Tibial nerve (tissue), 4 donors: ENCODE data around the gene SMS.

ENCODE experiments used
- EP300 ChIP-seq, 2 donors: sonication (generic); formaldehyde crosslinking; IDR thresholded peaks; one replicate each; pipeline ENCODE4 v1.6.1; 2017; ENCODE audit warnings: antibody characterized with exemption in 2 of 2, mild to moderate bottlenecking in 1 of 2
- POLR2A ChIP-seq, 2 donors: fragments of 450-650 bp; IDR thresholded peaks; one replicate each; pipeline ENCODE4 v1.6.1; 2017; ENCODE audit warnings: antibody characterized with exemption in 2 of 2, mild to moderate bottlenecking in 2 of 2, moderate library complexity in 2 of 2
- TF ChIP-seq, protein P1 (sequence below), 5 experiments: fragments of 200-600 bp in 3 of 5; fragments of 450-650 bp in 2 of 5; sonication (generic) in 3 of 5; IDR thresholded peaks; one replicate each; pipeline ENCODE4 v1.5.1; 2016 to 2019; ENCODE audit warnings: antibody characterized with exemption in 5 of 5, mild to moderate bottlenecking in 3 of 5, moderate library complexity in 2 of 5

DNA sequence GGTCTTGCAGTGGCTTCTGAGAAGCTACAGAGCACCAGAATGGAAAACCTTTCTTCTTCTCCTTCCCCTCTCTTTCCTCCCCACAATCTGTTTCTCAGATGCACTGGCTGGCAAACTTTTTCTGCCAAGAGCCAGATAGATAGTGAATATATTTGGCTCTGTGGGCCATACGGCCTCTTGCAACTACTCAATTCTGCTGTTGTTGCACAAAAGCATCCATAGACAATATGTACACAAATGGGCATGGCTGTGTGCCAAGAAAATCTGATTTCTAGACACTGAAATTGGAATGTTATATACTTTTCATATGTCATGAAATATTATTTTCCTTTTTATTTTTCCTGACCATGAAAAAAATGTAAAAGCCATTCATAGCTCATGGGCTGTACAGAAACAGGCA lies 94.7 kb downstream of the SMS start:
- TF ChIP-seq, protein P1, sequence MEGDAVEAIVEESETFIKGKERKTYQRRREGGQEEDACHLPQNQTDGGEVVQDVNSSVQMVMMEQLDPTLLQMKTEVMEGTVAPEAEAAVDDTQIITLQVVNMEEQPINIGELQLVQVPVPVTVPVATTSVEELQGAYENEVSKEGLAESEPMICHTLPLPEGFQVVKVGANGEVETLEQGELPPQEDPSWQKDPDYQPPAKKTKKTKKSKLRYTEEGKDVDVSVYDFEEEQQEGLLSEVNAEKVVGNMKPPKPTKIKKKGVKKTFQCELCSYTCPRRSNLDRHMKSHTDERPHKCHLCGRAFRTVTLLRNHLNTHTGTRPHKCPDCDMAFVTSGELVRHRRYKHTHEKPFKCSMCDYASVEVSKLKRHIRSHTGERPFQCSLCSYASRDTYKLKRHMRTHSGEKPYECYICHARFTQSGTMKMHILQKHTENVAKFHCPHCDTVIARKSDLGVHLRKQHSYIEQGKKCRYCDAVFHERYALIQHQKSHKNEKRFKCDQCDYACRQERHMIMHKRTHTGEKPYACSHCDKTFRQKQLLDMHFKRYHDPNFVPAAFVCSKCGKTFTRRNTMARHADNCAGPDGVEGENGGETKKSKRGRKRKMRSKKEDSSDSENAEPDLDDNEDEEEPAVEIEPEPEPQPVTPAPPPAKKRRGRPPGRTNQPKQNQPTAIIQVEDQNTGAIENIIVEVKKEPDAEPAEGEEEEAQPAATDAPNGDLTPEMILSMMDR (IDR thresholded peaks at IDR 0.05): no peak
- TF ChIP-seq POLR2A (IDR thresholded peaks at IDR 0.05): no peak
- no peak for TF ChIP-seq EP300 (IDR thresholded peaks at IDR 0.05)
